Spleen (tissue), 7 donors: ENCODE data around the gene AP1G1.

Experiments used
- CTCF ChIP-seq, 11 experiments: fragments of 200-600 bp in 7 of 11; fragments of 450-650 bp in 4 of 11; sonication (generic) in 4 of 11; IDR thresholded peaks in 8 of 11; conservative IDR thresholded peaks in 3 of 11; 1 replicate in 7 of 11; 2 replicates in 4 of 11; pipeline versions ENCODE4 v1.4.0 to v1.8.0; 2016 to 2021; ENCODE audit warnings: antibody characterized with exemption in 11 of 11, inconsistent platforms in 4 of 11, mild to moderate bottlenecking in 1 of 11
- POLR2A ChIP-seq, 3 donors: fragments of 450-650 bp; IDR thresholded peaks; one replicate each; pipeline ENCODE4 v1.5.1; 2017; ENCODE audit warnings: antibody characterized with exemption in 3 of 3, mild to moderate bottlenecking in 1 of 3
- POLR2AphosphoS5 ChIP-seq, 3 donors: sonication (generic); formaldehyde crosslinking; IDR thresholded peaks; one replicate each; pipeline ENCODE4 v1.5.1; 2017; ENCODE audit warnings: antibody characterized with exemption in 3 of 3
- donor health status: DM: no; HTN: no; CAD: no; lungs with moderate emphysema.
- donor health status: DM: no; HTN: no; CAD: no.
- donor health status: DM: no; HTN: no; CAD: no.

DNA sequence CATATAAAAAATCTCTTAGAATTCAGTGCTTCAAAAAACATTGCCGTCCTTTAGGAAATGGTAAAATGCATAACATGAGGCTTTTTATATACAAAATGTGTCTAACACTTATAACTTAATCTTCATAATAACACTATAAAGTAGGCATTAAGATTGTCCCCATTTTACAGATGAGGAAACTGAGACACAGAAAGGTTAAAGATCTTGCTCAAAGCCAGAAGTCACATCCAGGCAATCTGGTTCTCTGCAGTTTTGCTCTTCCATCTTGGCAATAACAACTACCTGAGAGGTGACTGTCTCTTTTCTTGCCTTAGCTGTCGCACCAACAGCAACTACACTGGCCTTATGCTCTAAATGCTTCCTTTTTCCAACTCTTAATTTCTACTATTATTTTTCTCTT is 24.5 kb downstream of the AP1G1 start:
- TF ChIP-seq POLR2AphosphoS5 (IDR thresholded peaks at IDR 0.05): no peak
- no peak for TF ChIP-seq CTCF (IDR thresholded peaks at IDR 0.05 in 8 of 11, conservative IDR thresholded peaks at IDR 0.05 in 3 of 11)
- TF ChIP-seq POLR2A (IDR thresholded peaks at IDR 0.05): no peak
